ENCODE measurements around the gene NES.

Gene NES

DNA sequence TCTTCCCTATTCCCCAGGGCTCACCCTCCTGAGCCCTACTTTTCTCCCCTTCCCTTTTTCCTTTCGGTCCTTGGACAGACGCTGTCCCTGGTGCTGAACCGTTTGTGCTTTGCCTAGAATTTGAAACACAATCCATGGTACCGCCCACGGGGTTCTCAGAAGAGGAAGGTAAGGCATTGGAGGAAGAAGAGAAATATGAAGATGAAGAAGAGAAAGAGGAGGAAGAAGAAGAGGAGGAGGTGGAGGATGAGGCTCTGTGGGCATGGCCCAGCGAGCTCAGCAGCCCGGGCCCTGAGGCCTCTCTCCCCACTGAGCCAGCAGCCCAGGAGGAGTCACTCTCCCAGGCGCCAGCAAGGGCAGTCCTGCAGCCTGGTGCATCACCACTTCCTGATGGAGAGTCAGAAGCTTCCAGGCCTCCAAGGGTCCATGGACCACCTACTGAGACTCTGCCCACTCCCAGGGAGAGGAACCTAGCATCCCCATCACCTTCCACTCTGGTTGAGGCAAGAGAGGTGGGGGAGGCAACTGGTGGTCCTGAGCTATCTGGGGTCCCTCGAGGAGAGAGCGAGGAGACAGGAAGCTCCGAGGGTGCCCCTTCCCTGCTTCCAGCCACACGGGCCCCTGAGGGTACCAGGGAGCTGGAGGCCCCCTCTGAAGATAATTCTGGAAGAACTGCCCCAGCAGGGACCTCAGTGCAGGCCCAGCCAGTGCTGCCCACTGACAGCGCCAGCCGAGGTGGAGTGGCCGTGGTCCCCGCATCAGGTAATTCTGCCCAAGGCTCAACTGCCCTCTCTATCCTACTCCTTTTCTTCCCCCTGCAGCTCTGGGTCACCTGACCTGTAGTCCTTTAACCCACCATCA lies 24.8 kb downstream of the NES start:
- POLR2A ChIA-PET (ENCODE audit: low non-redundant PET), result interaction anchor here (0.6 kb wide), 1 partner anchor 32 kb away, joined by 3 read pairs; no protein-coding TSS in a partner anchor
- TF ChIP-seq, protein P1, sequence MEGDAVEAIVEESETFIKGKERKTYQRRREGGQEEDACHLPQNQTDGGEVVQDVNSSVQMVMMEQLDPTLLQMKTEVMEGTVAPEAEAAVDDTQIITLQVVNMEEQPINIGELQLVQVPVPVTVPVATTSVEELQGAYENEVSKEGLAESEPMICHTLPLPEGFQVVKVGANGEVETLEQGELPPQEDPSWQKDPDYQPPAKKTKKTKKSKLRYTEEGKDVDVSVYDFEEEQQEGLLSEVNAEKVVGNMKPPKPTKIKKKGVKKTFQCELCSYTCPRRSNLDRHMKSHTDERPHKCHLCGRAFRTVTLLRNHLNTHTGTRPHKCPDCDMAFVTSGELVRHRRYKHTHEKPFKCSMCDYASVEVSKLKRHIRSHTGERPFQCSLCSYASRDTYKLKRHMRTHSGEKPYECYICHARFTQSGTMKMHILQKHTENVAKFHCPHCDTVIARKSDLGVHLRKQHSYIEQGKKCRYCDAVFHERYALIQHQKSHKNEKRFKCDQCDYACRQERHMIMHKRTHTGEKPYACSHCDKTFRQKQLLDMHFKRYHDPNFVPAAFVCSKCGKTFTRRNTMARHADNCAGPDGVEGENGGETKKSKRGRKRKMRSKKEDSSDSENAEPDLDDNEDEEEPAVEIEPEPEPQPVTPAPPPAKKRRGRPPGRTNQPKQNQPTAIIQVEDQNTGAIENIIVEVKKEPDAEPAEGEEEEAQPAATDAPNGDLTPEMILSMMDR (conservative IDR thresholded peaks at IDR 0.05; ENCODE audit: low read depth), result no peak
- H3K27ac ChIP-seq, result no peak overlapping the region
- no peak for DNase-seq (ENCODE audit: low spot score)
- CTCF ChIA-PET, result no interaction called here

DNA sequence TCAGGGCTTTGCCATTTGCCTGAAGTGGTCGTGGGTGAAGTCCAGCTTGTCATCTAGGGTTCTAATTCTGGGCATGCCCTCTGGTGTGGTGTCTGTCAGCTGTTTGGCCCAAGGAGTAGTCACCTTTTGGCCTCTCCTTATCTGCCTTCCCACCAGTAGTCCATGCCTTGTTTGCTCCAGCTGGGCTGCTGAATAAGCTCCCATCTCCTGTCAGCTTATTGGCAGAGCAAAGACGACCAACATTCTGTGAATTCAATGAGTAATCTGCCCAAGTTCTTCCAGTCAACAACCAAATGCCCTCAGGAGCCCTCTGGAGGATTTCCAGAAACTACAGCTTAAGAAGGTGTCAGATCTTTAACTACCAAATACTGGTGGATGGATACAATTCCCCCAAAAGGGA lies 28.3 kb downstream of the NES start:
- no peak overlapping the region for H3K27ac ChIP-seq
- ChIA-PET POLR2A (ENCODE audit: low non-redundant PET) (no interaction called here), CTCF (interaction anchor here (0.5 to 1.7 kb wide), 8 partner anchors 9 to 286 kb away, joined by 3 to 5 read pairs (median 4); no protein-coding TSS in a partner anchor)
- DNase-seq (ENCODE audit: low spot score), result no peak
- TF ChIP-seq, protein P1 (conservative IDR thresholded peaks at IDR 0.05; ENCODE audit: low read depth), result no peak

DNA sequence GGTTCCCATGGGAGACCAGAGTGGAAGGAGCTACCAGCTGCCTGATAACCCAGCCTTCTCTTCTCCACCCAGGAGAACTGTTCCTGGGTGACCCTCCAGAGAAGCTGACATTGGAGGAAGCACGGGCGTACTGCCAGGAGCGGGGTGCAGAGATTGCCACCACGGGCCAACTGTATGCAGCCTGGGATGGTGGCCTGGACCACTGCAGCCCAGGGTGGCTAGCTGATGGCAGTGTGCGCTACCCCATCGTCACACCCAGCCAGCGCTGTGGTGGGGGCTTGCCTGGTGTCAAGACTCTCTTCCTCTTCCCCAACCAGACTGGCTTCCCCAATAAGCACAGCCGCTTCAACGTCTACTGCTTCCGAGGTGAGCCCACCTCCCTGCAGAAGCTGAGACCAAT lies 28.7 kb downstream of the NES start:
- DNase-seq (ENCODE audit: low spot score), result no peak
- POLR2A ChIA-PET (ENCODE audit: low non-redundant PET), result no interaction called here
- H3K27ac ChIP-seq, result no peak overlapping the region
- TF ChIP-seq, protein P1 (conservative IDR thresholded peaks at IDR 0.05; ENCODE audit: low read depth), result no peak
- CTCF ChIA-PET, result interaction anchor here (0.5 to 1.5 kb wide), 8 partner anchors 9 to 285 kb away, joined by 3 to 5 read pairs (median 3); no protein-coding TSS in a partner anchor

DNA sequence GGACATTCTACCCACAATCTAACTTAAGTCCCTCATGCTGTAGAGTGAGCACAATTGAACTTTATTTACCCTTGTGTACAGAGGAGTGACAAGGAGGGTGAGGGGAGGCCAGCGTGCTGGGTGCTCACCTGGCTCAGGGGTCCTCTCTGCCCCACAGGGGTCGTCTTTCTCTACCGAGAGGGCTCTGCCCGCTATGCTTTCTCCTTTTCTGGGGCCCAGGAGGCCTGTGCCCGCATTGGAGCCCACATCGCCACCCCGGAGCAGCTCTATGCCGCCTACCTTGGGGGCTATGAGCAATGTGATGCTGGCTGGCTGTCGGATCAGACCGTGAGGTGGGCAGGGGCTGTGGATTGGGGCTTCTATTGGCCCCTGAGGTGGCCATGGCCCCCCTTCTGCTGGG lies 29.9 kb downstream of the NES start:
- POLR2A ChIA-PET (ENCODE audit: low non-redundant PET), result no interaction called here
- no peak overlapping the region for H3K27ac ChIP-seq
- TF ChIP-seq, protein P1 (conservative IDR thresholded peaks at IDR 0.05; ENCODE audit: low read depth), result no peak
- CTCF ChIA-PET, result interaction anchor here (0.8 kb wide), 1 partner anchor 8 kb away, joined by 3 read pairs; no protein-coding TSS in a partner anchor
- no peak for DNase-seq (ENCODE audit: low spot score)

DNA sequence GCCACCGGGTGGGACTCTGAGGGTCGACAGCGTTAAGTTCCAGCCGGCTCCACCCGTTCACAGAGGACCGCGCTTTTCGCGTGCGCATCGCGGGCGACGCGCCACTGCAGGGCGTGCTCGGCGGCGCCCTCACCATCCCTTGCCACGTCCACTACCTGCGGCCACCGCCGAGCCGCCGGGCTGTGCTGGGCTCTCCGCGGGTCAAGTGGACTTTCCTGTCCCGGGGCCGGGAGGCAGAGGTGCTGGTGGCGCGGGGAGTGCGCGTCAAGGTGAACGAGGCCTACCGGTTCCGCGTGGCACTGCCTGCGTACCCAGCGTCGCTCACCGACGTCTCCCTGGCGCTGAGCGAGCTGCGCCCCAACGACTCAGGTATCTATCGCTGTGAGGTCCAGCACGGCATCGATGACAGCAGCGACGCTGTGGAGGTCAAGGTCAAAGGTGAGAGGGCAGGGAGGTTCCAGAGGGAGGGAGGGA lies 30.4 kb downstream of the NES start:
- no peak for DNase-seq (ENCODE audit: low spot score)
- no peak overlapping the region for H3K27ac ChIP-seq
- TF ChIP-seq, protein P1 (conservative IDR thresholded peaks at IDR 0.05; ENCODE audit: low read depth), result no peak
- ChIA-PET CTCF (no interaction called here), POLR2A (ENCODE audit: low non-redundant PET) (no interaction called here)

DNA sequence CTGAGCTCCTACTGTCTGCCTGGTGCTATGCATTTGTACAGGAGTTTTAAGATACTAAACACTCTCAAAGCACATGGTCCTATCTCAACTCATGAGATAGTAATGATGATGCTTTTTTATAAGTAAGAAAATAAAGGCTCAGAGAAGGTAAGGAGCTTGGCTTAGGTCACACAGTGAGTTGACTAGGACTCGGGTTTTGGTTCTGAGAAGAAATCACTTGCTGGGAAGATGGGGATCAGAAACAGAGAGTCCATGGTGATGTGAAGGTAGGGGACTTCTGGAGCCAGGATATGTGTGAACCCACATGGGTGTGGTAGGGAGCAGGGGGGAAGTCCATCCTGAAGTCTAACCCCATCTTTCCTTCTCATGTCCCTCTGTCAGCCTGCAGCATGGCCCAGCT lies 31.5 kb downstream of the NES start:
- ChIA-PET POLR2A (ENCODE audit: low non-redundant PET) (no interaction called here), CTCF (interaction anchor here (1.1 to 2.7 kb wide), 2 partner anchors 18 to 21 kb away, joined by 3 to 13 read pairs; no protein-coding TSS in a partner anchor)
- no peak for DNase-seq (ENCODE audit: low spot score)
- H3K27ac ChIP-seq, result no peak overlapping the region
- TF ChIP-seq, protein P1 (conservative IDR thresholded peaks at IDR 0.05; ENCODE audit: low read depth), result no peak

Measured in RWPE1 (cell line).